Thymus (tissue), 11 donors: Measurements from ENCODE around the gene VPS45. TPM values are rescaled to one million over a fixed set of nuclear protein-coding genes. Genes with fewer than 3 reads are reported as not detected.
"Not testable (repeated sequence)": the region's sequence is repeated elsewhere in the genome, so short reads cannot be mapped to it uniquely, and the experiment has no call there.

Experiments used
- DNase-seq, 9 donors: peaks; one replicate each; pipeline ENCODE4 v3.0.0-alpha.2; 2013; ENCODE audit warnings: low spot score in 9 of 9, low read depth in 6 of 9, missing footprints in 1 of 9
- H3K27ac ChIP-seq, 2 donors: one replicate each; pipeline ENCODE4 v1.5.1; 2013; ENCODE audit warnings: control low read depth in 1 of 2, low read depth in 1 of 2, low read length in 1 of 2, mild to moderate bottlenecking in 1 of 2, moderate library complexity in 1 of 2
- H3K27me3 ChIP-seq, 2 donors: one replicate each; pipeline ENCODE4 v1.5.1; 2013; ENCODE audit warnings: low read length in 1 of 2; ENCODE audit not compliant: control insufficient read depth in 2 of 2, insufficient read depth in 1 of 2
- H3K36me3 ChIP-seq, 2 donors: one replicate each; pipeline ENCODE4 v1.5.1; 2013; ENCODE audit warnings: low read length in 1 of 2, mild to moderate bottlenecking in 1 of 2, moderate library complexity in 1 of 2; ENCODE audit not compliant: control insufficient read depth in 2 of 2, insufficient read depth in 2 of 2
- H3K4me1 ChIP-seq, 2 donors: one replicate each; pipeline ENCODE4 v1.5.1; 2013; ENCODE audit warnings: low read length in 2 of 2; ENCODE audit not compliant: control insufficient read depth in 2 of 2, insufficient read depth in 2 of 2
- H3K4me3 ChIP-seq, 2 donors: one replicate each; pipeline ENCODE4 v1.5.1; 2013; ENCODE audit warnings: low read length in 2 of 2, control low read depth in 1 of 2, mild to moderate bottlenecking in 1 of 2
- H3K9me3 ChIP-seq, 2 donors: one replicate each; pipeline ENCODE4 v1.5.1; 2013; ENCODE audit warnings: low read length in 1 of 2, mild to moderate bottlenecking in 1 of 2; ENCODE audit not compliant: control insufficient read depth in 2 of 2, insufficient read depth in 1 of 2
- WGBS: extraction: QIAGEN DNeasy Blood & Tissue Kit; methylation state at CpG from one replicate; pipeline ENCODE4 v1.1.7; 2013; 5-methylcytosine and 5-hydroxymethylcytosine counted together
- polyA plus RNA-seq: library from polyadenylated mRNA; stranded (reverse); fragments of 200-250 nt; gene quantifications from one replicate; pipeline ENCODE4 v1.2.3, GENCODE V29; 2013
- total RNA-seq: library from RNA; stranded (reverse); fragments of 120-200 nt; gene quantifications from one replicate; pipeline ENCODE4 v1.2.4, GENCODE V29; 2013
- donor health status: healthy.

VPS45 gene
- total and polyA plus RNA-seq, 2 donors: 26.1 to 36.7 TPM

DNA sequence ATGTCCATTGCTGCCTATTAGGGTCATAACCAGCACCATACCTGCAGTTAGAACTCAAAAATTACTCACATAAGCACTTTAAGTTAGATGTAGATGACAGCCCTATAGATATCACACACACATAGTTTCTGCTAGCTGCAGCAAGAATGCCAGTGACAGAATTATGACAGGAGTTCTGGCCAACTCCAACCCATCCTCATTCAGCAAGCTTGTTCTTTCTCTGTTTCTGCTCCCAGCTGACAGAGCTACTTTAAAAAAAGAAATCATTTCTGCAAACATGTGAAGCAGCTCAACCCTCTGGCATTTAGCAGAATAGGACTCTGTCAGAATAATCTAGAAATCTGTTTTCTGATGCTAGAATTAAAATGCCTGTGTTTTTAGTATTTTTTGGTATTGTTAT is 33.2 kb upstream of the VPS45 start:
- H3K4me3 ChIP-seq: no peak overlapping the region
- no peak for DNase-seq
- H3K27me3 ChIP-seq: no peaks in the 10 kb centered on the region
- no peaks in the 10 kb centered on the region for H3K36me3 ChIP-seq
- H3K27ac ChIP-seq: no peak overlapping the region
- H3K9me3 ChIP-seq: no peaks in the 10 kb centered on the region
- H3K4me1 ChIP-seq: no peaks in the 10 kb centered on the region

DNA sequence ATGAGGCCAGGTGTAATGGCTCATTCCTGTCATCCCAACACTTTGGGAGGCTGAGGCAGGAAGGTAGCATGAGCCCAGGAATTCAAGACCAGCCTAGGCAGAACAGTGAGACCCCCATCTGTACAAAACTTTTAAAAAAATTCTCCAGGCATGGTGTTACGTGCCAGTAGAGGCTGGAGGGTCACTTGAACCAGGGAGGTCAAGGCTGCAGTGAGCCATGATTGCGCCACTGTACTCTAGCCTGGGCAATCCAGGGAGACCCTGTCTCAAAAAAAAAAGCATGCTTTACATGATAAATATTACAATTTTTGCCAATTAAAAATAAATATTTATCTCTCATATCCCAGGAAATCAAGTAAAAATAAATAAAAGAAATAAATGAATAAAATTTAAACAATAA is 17.6 kb upstream of the VPS45 start:
- Histone ChIP-seq H3K9me3 (no peaks in the 10 kb centered on the region), H3K4me1 (no peaks in the 10 kb centered on the region), H3K36me3 (no peaks in the 10 kb centered on the region), H3K27me3 (no peaks in the 10 kb centered on the region), H3K27ac (no peak overlapping the region), H3K4me3 (no peak overlapping the region)
- no peak for DNase-seq
- 98% methylated on average over 2 of the region's 2 CpGs for WGBS

DNA sequence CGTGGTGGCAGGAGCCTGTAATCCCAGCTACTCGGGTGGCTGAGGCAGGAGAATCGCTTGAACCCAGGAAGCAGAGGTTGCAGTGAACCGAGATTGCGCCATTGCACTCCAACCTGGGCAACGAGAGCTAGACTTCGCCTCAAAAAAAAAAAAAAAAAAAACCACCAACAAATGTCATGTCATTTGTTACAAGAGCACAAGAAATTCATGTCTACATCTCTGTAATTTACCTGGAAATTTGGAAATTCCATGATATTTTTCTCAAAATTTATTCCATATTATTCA is 16.5 kb upstream of the VPS45 start:
- H3K9me3 ChIP-seq: no peaks in the 10 kb centered on the region
- DNase-seq: no peak
- no peaks in the 10 kb centered on the region for H3K36me3 ChIP-seq
- no peaks in the 10 kb centered on the region for H3K27me3 ChIP-seq
- H3K27ac ChIP-seq: no peak overlapping the region
- 69% methylated on average over 7 of the region's 7 CpGs for WGBS
- H3K4me3 ChIP-seq: no peak overlapping the region
- no peaks in the 10 kb centered on the region for H3K4me1 ChIP-seq

DNA sequence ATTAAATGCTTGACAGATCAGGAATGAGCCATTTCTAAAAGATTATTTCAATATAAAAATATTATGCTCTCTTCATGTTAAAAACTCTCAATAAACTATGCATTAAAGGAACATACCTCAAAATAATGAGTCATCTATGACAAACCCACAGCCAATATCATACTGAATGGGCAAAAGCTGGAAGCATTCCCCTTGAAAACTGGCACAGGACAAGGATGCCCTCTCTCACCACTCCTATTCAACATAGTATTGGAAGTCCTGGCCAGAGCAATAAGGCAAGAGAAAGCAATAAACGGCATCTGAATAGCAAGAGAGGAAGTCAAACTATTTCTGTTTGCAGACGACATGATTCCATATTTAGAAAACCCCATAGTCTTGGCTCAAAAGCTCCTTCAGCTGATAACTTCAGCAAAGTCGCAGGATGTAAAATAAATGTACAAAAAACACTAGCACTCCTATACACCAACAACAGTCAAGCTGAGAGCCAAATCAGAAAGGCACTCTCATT is 15.6 kb upstream of the VPS45 start:
- not testable (repeated sequence) for H3K27me3 ChIP-seq, H3K4me3 ChIP-seq, H3K4me1 ChIP-seq, H3K36me3 ChIP-seq, DNase-seq, H3K27ac ChIP-seq, H3K9me3 ChIP-seq
- WGBS: 23% methylated on average over 3 of the region's 3 CpGs

- H3K27me3 ChIP-seq: no peaks in the 10 kb centered on the region
- no peaks in the 10 kb centered on the region for H3K4me1 ChIP-seq
- no peaks in the 10 kb centered on the region for H3K9me3 ChIP-seq
- H3K36me3 ChIP-seq: no peaks in the 10 kb centered on the region
- 12% methylated on average over 3 of the region's 3 CpGs for WGBS
- H3K4me3 ChIP-seq: no peak overlapping the region
- no peak overlapping the region for H3K27ac ChIP-seq
- DNase-seq: peak in 1 of 9 donors; percentile 22
These were observed 13.7 kb upstream of the VPS45 start for GRCh38 chr1:150053926-150054325.

DNA sequence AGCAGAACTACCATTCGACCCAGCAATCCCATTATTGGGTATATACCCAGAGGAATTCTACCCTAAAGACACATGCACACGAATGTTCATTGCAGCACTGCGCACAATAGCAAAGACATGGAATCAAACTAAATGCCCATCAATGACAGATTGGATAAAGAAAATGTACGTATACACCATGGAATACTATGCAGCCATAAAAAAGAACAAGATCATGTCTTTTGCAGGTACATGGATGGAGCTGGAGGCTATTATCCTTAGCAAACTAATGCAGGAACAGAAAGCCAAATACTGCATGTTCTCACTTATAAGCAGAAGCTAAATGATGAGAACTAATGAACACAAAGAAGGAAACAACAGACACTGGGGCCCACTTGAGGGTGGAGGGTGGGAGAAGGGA is 12.1 kb upstream of the VPS45 start:
- not testable (repeated sequence) for H3K4me3 ChIP-seq, H3K9me3 ChIP-seq, H3K36me3 ChIP-seq, H3K27ac ChIP-seq, DNase-seq, H3K27me3 ChIP-seq, H3K4me1 ChIP-seq
- WGBS: 98% methylated on average over 4 of the region's 4 CpGs

GRCh38 chr1:150056407-150056806 is 11.2 kb upstream of the VPS45 start:
- no peaks in the 10 kb centered on the region for H3K36me3 ChIP-seq
- DNase-seq: no peak
- H3K9me3 ChIP-seq: no peaks in the 10 kb centered on the region
- H3K4me3 ChIP-seq: no peak overlapping the region
- H3K4me1 ChIP-seq: no peaks in the 10 kb centered on the region
- no peaks in the 10 kb centered on the region for H3K27me3 ChIP-seq
- 94% methylated on average over 1 of the region's 1 CpG for WGBS
- no peak overlapping the region for H3K27ac ChIP-seq

- no peaks in the 10 kb centered on the region for H3K27me3 ChIP-seq
- DNase-seq: no peak
- WGBS: 96% methylated on average over 4 of the region's 4 CpGs
- no peaks in the 10 kb centered on the region for H3K4me1 ChIP-seq
- no peak overlapping the region for H3K4me3 ChIP-seq
- H3K36me3 ChIP-seq: no peaks in the 10 kb centered on the region
- H3K27ac ChIP-seq: no peak overlapping the region
- H3K9me3 ChIP-seq: no peaks in the 10 kb centered on the region
These were observed 7.3 kb upstream of the VPS45 start for GRCh38 chr1:150060260-150060659.

DNA sequence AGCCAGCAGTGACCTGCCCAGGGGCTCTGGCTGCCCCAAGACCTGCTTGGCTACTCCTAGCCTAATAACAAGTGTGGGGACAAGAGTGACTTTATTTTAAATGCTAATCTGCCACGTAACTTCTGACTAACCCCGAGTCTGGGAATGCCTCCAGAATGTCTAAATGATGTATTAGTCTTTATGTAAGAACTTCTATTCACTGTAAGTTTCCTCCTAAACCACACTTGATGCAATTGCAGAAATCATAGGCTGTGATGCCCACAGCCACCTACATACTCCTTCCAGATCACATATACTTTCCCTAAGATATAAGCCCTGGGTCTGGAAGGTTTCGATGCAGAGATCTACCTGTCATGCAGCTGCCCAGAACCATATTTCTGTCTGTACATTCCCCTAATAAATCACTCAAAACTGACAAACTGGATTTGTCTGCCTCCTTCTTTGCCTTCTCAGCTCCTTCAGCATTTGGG is 5.9 kb upstream of the VPS45 start:
- 57% methylated on average over 3 of the region's 3 CpGs for WGBS
- H3K27ac ChIP-seq: no peak overlapping the region
- no peak for DNase-seq

DNA sequence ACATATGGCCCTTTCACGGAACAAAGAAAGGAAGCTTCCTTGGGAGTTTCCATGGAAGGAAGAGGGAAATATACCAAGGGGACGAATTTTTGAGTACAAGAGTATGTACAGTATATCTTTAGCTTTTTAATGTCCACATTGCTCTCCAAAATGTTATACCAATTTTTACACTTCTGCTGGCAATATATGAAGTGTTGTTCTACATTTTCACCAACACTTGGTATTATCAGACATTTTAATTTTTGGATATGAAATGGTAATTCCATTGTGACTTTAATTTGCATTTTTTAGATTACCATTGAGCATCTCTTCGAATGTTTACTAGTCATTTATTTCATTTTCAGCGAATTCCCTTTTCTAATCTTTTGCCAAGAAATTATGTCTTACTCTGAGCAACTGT is 5.5 kb upstream of the VPS45 start:
- Histone ChIP-seq H3K4me3 (no peak overlapping the region), H3K27ac (no peak overlapping the region), H3K4me1 (no peaks in the 10 kb centered on the region), H3K9me3 (no peaks in the 10 kb centered on the region), H3K27me3 (no peaks in the 10 kb centered on the region), H3K36me3 (no peaks in the 10 kb centered on the region)
- WGBS: 96% methylated on average over 4 of the region's 4 CpGs
- DNase-seq: no peak

More for the DNA sequence above, 5.9 kb upstream of the VPS45 start:
- no peaks in the 10 kb centered on the region for H3K9me3 ChIP-seq
- no peaks in the 10 kb centered on the region for H3K36me3 ChIP-seq
- no peaks in the 10 kb centered on the region for H3K27me3 ChIP-seq
- H3K4me3 ChIP-seq: no peak overlapping the region
- H3K4me1 ChIP-seq: no peaks in the 10 kb centered on the region
